K562 (cell line): ENCODE measurements around the gene MRI1. TPM values are rescaled to one million over a fixed set of nuclear protein-coding genes. Genes with fewer than 3 reads are reported as not detected.

Source experiments
- ARID4B ChIP-seq: sonication (generic); formaldehyde crosslinking; IDR thresholded peaks from 2 replicates; pipeline ENCODE4 v1.8.0; 2022; ENCODE audit warnings: mild to moderate bottlenecking, missing genetic modification reagents
- CCNT2 ChIP-seq: IDR thresholded peaks from 2 replicates; pipeline ENCODE4 v1.6.1; 2011; ENCODE audit warnings: borderline replicate concordance, low read depth, mild to moderate bottlenecking, moderate library complexity, mixed read lengths, low read length; ENCODE audit not compliant: insufficient read length; ENCODE audit errors: extremely low read depth
- CTCF ChIP-seq, 3 experiments: IDR thresholded peaks in 2 of 3; conservative IDR thresholded peaks in 1 of 3; 2 replicates each; pipeline ENCODE4 v1.5.1; 2011 to 2012; ENCODE audit warnings: low read length in 3 of 3, mild to moderate bottlenecking in 3 of 3, control low read depth in 2 of 3, improper control_type of control experiment in 1 of 3, inconsistent platforms in 1 of 3, low read depth in 1 of 3, mixed read lengths in 1 of 3, moderate library complexity in 1 of 3; ENCODE audit not compliant: insufficient read depth in 2 of 3
- DEAF1 ChIP-seq: fragments of 450-650 bp; formaldehyde crosslinking; IDR thresholded peaks from 2 replicates; pipeline ENCODE4 v1.4.0; 2020; ENCODE audit warnings: mild to moderate bottlenecking, moderate library complexity
- E2F3 ChIP-seq: fragments of 250-450 bp; sonication (Bioruptor Pico); IDR thresholded peaks from 2 replicates; pipeline ENCODE4 v1.4.0; 2020; ENCODE audit warnings: mild to moderate bottlenecking
- EZH2 ChIP-seq: IDR thresholded peaks from 2 replicates; pipeline ENCODE4 v1.6.1; 2012; ENCODE audit warnings: low read depth, mild to moderate bottlenecking, inconsistent platforms, low read length, borderline replicate concordance
- HDGF ChIP-seq: fragments of 450-650 bp; IDR thresholded peaks from 2 replicates; pipeline ENCODE4 v1.6.1; 2016
- KDM2B ChIP-seq: fragments of 250-450 bp; sonication (Bioruptor Pico); IDR thresholded peaks from 2 replicates; pipeline ENCODE4 v1.8.0; 2021; ENCODE audit warnings: mild to moderate bottlenecking, moderate library complexity
- MYBL2 ChIP-seq, 2 experiments: fragments of 450-650 bp in 1 of 2; sonication (generic) in 1 of 2; formaldehyde crosslinking in 1 of 2; IDR thresholded peaks; 2 replicates each; pipeline versions ENCODE4 v1.6.1 to v1.8.1; 2017 to 2022; ENCODE audit warnings: borderline replicate concordance in 1 of 2, inconsistent platforms in 1 of 2, low read depth in 1 of 2, mild to moderate bottlenecking in 1 of 2, missing genetic modification reagents in 1 of 2, moderate library complexity in 1 of 2
- NRF1 ChIP-seq, 2 experiments: fragments of 450-650 bp; IDR thresholded peaks in 1 of 2; conservative IDR thresholded peaks in 1 of 2; 2 replicates each; pipeline ENCODE4 v1.6.1; 2014; ENCODE audit warnings: mild to moderate bottlenecking in 2 of 2
- RAD51 ChIP-seq: fragments of 450-650 bp; IDR thresholded peaks from 2 replicates; pipeline ENCODE4 v1.7.1; 2016; ENCODE audit warnings: low read depth, mild to moderate bottlenecking, borderline replicate concordance
- RBBP5 ChIP-seq: fragments of 200-600 bp; sonication (generic); IDR thresholded peaks from 2 replicates; pipeline ENCODE4 v1.6.1; 2012; ENCODE audit warnings: borderline replicate concordance, mild to moderate bottlenecking, low read length, control low read depth, inconsistent platforms; ENCODE audit not compliant: insufficient read depth, poor library complexity, severe bottlenecking
- RBM15 ChIP-seq: fragments of 200-400 bp; formaldehyde crosslinking; IDR thresholded peaks from 2 replicates; pipeline ENCODE4 v1.6.1; 2018; ENCODE audit warnings: mild to moderate bottlenecking, low read length, moderate library complexity; ENCODE audit not compliant: insufficient read depth
- RBM34 ChIP-seq: fragments of 200-400 bp; formaldehyde crosslinking; IDR thresholded peaks from 2 replicates; pipeline ENCODE4 v1.6.1; 2018; ENCODE audit warnings: low read length, borderline replicate concordance; ENCODE audit not compliant: insufficient read depth
- RNF2 ChIP-seq: sonication (generic); IDR thresholded peaks from 2 replicates; pipeline ENCODE4 v1.6.1; 2016
- SAFB ChIP-seq: fragments of 200-400 bp; formaldehyde crosslinking; IDR thresholded peaks from 2 replicates; pipeline ENCODE4 v1.6.1; 2017; ENCODE audit warnings: low read depth, low read length, borderline replicate concordance
- ZNF133 ChIP-seq: fragments of 250-450 bp; sonication (Bioruptor Pico); IDR thresholded peaks from 2 replicates; pipeline ENCODE4 v1.4.0; 2020; ENCODE audit warnings: mild to moderate bottlenecking
- ZNF175 ChIP-seq: fragments of 200-800 bp; sonication (Bioruptor generic); IDR thresholded peaks from 2 replicates; pipeline ENCODE4 v1.6.1; 2016; ENCODE audit warnings: low read depth, mild to moderate bottlenecking, missing genetic modification characterization, missing compliant biosample characterization
- ZNF23 ChIP-seq: fragments of 250-450 bp; sonication (Bioruptor Pico); IDR thresholded peaks from 2 replicates; pipeline ENCODE4 v1.4.0; 2020; ENCODE audit warnings: mild to moderate bottlenecking
- polyA plus RNA-seq, 8 experiments: library from polyadenylated mRNA; depleted of rRNA in 4 of 8; stranded (reverse) in 5 of 8; unstranded in 3 of 8; fragments of >200 nt; fragmentation: Nextera tagmentation in 2 of 8; fragmentation: Illumina TruSeq in 1 of 8; extraction: Ambion mirVana in 2 of 8; extraction: Trizol in 1 of 8; gene quantifications; 2 replicates each; pipeline versions ENCODE4 v1.2.1 to v1.2.3, GENCODE V29; 2011 to 2014; ENCODE audit warnings: inconsistent platforms in 1 of 8, missing spikeins in 1 of 8
- total RNA-seq, 7 experiments: library from RNA; depleted of rRNA in 6 of 7; stranded (reverse); fragments of >200 nt in 6 of 7; fragmentation: Illumina TruSeq in 2 of 7; extraction: Trizol in 2 of 7; gene quantifications; 2 replicates each; pipeline versions ENCODE4 v1.2.1 to v1.2.3, GENCODE V29; 2011 to 2021; ENCODE audit warnings: low replicate concordance in 1 of 7

The MRI1 gene
- total and polyA plus RNA-seq, 9 of the 15 experiments (the other 6 are each of a cell fraction or from before 2014, with no cell fraction given): 5.5 to 57.4 (median 28.2) TPM

GRCh38 chr19:13817615-13818371 is 53.5 kb downstream of the MRI1 start (continued):
- peak in 1 of 3 experiments; percentile 4; a peak in 1 of 6 replicates for TF ChIP-seq CTCF (IDR thresholded peaks at IDR 0.05 in 2 of 3, conservative IDR thresholded peaks at IDR 0.05 in 1 of 3; ENCODE audit: insufficient read depth in 2 of 3, low read depth in 1 of 3, low read length in 3 of 3)
- peak; percentile 43 for TF ChIP-seq RBBP5
- TF ChIP-seq RAD51: no peak
- no peak for TF ChIP-seq EZH2
- peak; percentile 25 for TF ChIP-seq CCNT2
- TF ChIP-seq KDM2B (CRISPR knock-in tag): no peak
- peak; percentile 53 to 54; a peak in 3 of 4 replicates for TF ChIP-seq NRF1 (conservative IDR thresholded peaks at IDR 0.05 in 1 of 2, IDR thresholded peaks at IDR 0.05 in 1 of 2)
- no peak for TF ChIP-seq ZNF133 (CRISPR knock-in tag)
- TF ChIP-seq ZNF23: no peak
- no peak for TF ChIP-seq RBM15
- peak; percentile 37; the same call in 1 of the 2 replicates for TF ChIP-seq ARID4B (CRISPR knock-in tag)
- TF ChIP-seq DEAF1 (CRISPR knock-in tag): no peak
- TF ChIP-seq E2F3 (CRISPR knock-in tag): no peak
- no peak for TF ChIP-seq SAFB
- no peak for TF ChIP-seq RBM34
- TF ChIP-seq MYBL2 (IDR thresholded peaks at IDR 0.05; ENCODE audit: low read depth): no peak
- no peak for TF ChIP-seq MYBL2 (CRISPR knock-in tag; IDR thresholded peaks at IDR 0.05; ENCODE audit: borderline replicate concordance)
- TF ChIP-seq ZNF175: no peak
- TF ChIP-seq HDGF: no peak
- TF ChIP-seq RNF2: no peak
